ENCODE measurements around the gene UGT3A2. TPM values are rescaled to one million over a fixed set of nuclear protein-coding genes. Genes with fewer than 3 reads are reported as not detected.

UGT3A2 gene
- total RNA-seq, 1 donor from 2014 or later, result 10.8 TPM

DNA sequence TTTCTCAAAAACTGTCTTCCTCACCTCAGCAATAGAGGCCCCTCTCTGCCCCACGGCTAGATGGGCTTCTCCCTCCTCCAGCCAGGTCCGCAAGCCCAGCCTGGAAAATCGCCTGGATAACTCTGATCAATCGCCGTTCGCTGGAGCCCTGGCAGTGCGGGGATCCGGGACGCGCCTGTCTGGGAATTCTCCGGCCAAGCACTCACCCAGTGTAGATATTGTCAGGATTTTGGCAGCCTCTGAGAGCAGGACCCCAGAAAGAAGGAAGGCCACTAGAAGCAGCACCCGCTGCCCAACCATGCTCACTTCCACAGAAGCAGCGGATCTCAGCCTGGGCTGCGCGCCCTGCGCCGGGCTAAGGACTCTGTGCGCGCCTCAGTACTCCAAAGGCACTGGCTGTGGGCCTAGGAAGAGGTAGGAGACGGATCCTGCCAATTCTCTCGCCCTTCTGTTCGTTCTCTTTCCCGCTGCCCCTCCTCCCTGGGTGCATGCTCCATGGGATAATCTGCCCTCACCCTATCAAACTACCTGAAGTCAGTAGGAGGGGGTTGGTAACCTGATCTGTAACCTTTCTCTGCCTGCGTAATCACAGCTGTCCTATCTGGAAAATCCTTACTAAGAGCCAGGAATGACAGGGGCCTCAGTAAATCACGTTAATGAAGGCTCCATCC is 75.6 kb downstream of the UGT3A2 start, which contains the start of gene UGT3A1:
Gene UGT3A1 (minus strand): TSS at position 450 of the 671 bp plus-strand sequence. CDS start 150 bp downstream, at position 300.
- peaks cover 14% of the 10 kb centered on the region for H3K27me3 Mint-ChIP-seq (ENCODE audit: insufficient read depth, low read depth)
- Histone ChIP-seq H4K20me1 (ENCODE audit: low read depth) (no peaks in the 10 kb centered on the region), H3K4me1 (peaks cover 3% of the 10 kb centered on the region), H3K36me3 (no peaks in the 10 kb centered on the region), H3K4me2 (peak within 1 kb of the TSS; percentile 83), H3K4me3 (peak within 1 kb of the TSS; percentile 47), H3K9ac (no peak within 1 kb of the TSS), H3K79me2 (ENCODE audit: low read depth) (no peaks in the 10 kb centered on the region), H3F3A (ENCODE audit: low read depth) (peaks cover 20% of the 10 kb centered on the region), H2AFZ (replicated peaks) (peak within 1 kb of the TSS; percentile 84), H3K27me3 (peaks cover 21% of the 10 kb centered on the region), H3K27ac (no peak within 1 kb of the TSS), H3K9me3 (ENCODE audit: low read depth) (no peaks in the 10 kb centered on the region)
- H3K4me3 Mint-ChIP-seq, result peak within 1 kb of the TSS; percentile 50
- H3K9me3 Mint-ChIP-seq, result peaks cover 3% of the 10 kb centered on the region
- DNase-seq (ENCODE audit: low spot score), result peak; percentile 80
- TF ChIP-seq EZH2phosphoT487 (IDR thresholded peaks at IDR 0.05) (no peak), CTCF (IDR thresholded peaks at IDR 0.05) (no peak), EZH2 (IDR thresholded peaks at IDR 0.05) (no peak)
- peaks cover 5% of the 10 kb centered on the region for H3K4me1 Mint-ChIP-seq
- H3K36me3 Mint-ChIP-seq, result no peaks in the 10 kb centered on the region
- no peak within 1 kb of the TSS for H3K27ac Mint-ChIP-seq

- H3K4me1 ChIP-seq, result peaks cover 3% of the 10 kb centered on the region
- peak overlapping the region; percentile 83 for H3K4me2 ChIP-seq
- DNase-seq (ENCODE audit: low spot score), result peak; percentile 22
- TF ChIP-seq CTCF (IDR thresholded peaks at IDR 0.05) (no peak), EZH2phosphoT487 (IDR thresholded peaks at IDR 0.05) (no peak), EZH2 (IDR thresholded peaks at IDR 0.05) (no peak)
- H3K9ac ChIP-seq, result no peak overlapping the region
- H3K9me3 ChIP-seq (ENCODE audit: low read depth), result no peaks in the 10 kb centered on the region
- H3K27ac ChIP-seq, result no peak overlapping the region
- no peaks in the 10 kb centered on the region for H4K20me1 ChIP-seq (ENCODE audit: low read depth)
- no peaks in the 10 kb centered on the region for H3K36me3 ChIP-seq
- peak overlapping the region; percentile 84 for H2AFZ ChIP-seq (replicated peaks)
- H3K4me3 ChIP-seq, result peak overlapping the region; percentile 47
- H3K9me3 Mint-ChIP-seq, result peaks cover 3% of the 10 kb centered on the region
- H3K27me3 Mint-ChIP-seq (ENCODE audit: insufficient read depth, low read depth), result peaks cover 14% of the 10 kb centered on the region
- peaks cover 5% of the 10 kb centered on the region for H3K4me1 Mint-ChIP-seq
- H3K79me2 ChIP-seq (ENCODE audit: low read depth), result no peaks in the 10 kb centered on the region
- H3K36me3 Mint-ChIP-seq, result no peaks in the 10 kb centered on the region
- peaks cover 20% of the 10 kb centered on the region for H3F3A ChIP-seq (ENCODE audit: low read depth)
- peaks cover 21% of the 10 kb centered on the region for H3K27me3 ChIP-seq
- no peak overlapping the region for H3K4me3 Mint-ChIP-seq
- no peak overlapping the region for H3K27ac Mint-ChIP-seq
Observed at GRCh38 chr5:35990520-35990919, 76.2 kb downstream of the UGT3A2 start.

- Mint-ChIP-seq H3K27ac (no peak overlapping the region), H3K4me3 (no peak overlapping the region), H3K4me1 (peaks cover 5% of the 10 kb centered on the region), H3K36me3 (no peaks in the 10 kb centered on the region), H3K9me3 (peaks cover 3% of the 10 kb centered on the region), H3K27me3 (ENCODE audit: insufficient read depth, low read depth) (peaks cover 8% of the 10 kb centered on the region)
- H3K27ac ChIP-seq, result no peak overlapping the region
- no peaks in the 10 kb centered on the region for H3K36me3 ChIP-seq
- no peak for TF ChIP-seq EZH2 (IDR thresholded peaks at IDR 0.05)
- no peak for TF ChIP-seq CTCF (IDR thresholded peaks at IDR 0.05)
- no peak for TF ChIP-seq EZH2phosphoT487 (IDR thresholded peaks at IDR 0.05)
- no peaks in the 10 kb centered on the region for H3K79me2 ChIP-seq (ENCODE audit: low read depth)
- no peaks in the 10 kb centered on the region for H4K20me1 ChIP-seq (ENCODE audit: low read depth)
- no peaks in the 10 kb centered on the region for H3K9me3 ChIP-seq (ENCODE audit: low read depth)
- H3K27me3 ChIP-seq, result peaks cover 21% of the 10 kb centered on the region
- H3K9ac ChIP-seq, result no peak overlapping the region
- no peak overlapping the region for H3K4me3 ChIP-seq
- H3F3A ChIP-seq (ENCODE audit: low read depth), result peaks cover 20% of the 10 kb centered on the region
- no peak overlapping the region for H3K4me2 ChIP-seq
- H3K4me1 ChIP-seq, result peaks cover 3% of the 10 kb centered on the region
- H2AFZ ChIP-seq (replicated peaks), result no peak overlapping the region
- DNase-seq (ENCODE audit: low spot score), result no peak
Observed at GRCh38 chr5:35988529-35988928, 78.2 kb downstream of the UGT3A2 start.

Data from neural progenitor cell (in vitro differentiated cells).